OCI-LY3 (cell line): ENCODE data around the gene FOSL2.

Source experiments
- H2AFZ ChIP-seq: fragments of 200-600, 300-600 bp; shearing (Covaris generic); 2 replicates; pipeline ENCODE4 v1.6.0; 2014; ENCODE audit warnings: antibody characterized with exemption, low read depth, low read length
- H3K27ac ChIP-seq: fragments of 200-600, 300-600 bp; sonication (generic); 2 replicates; pipeline ENCODE4 v1.5.1; 2014; ENCODE audit warnings: mild to moderate bottlenecking, low read length, moderate library complexity, mixed read lengths
- H3K27me3 ChIP-seq: fragments of 200-600, 300-600 bp; sonication (generic); 2 replicates; pipeline ENCODE4 v1.6.1; 2014; ENCODE audit warnings: low read depth, low read length, mixed read lengths
- H3K36me3 ChIP-seq: fragments of 200-600, 300-600 bp; sonication (generic); replicated peaks from 2 replicates; pipeline ENCODE3; 2014; ENCODE audit warnings: low read depth, low read length, mixed read lengths
- H3K4me1 ChIP-seq: fragments of 300-600, 200-600 bp; sonication (generic); 2 replicates; pipeline ENCODE4 v1.6.1; 2014; ENCODE audit warnings: low read length, mixed read lengths
- H3K4me2 ChIP-seq: fragments of 200-600, 300-600 bp; sonication (generic); 2 replicates; pipeline ENCODE4 v1.6.1; 2014; ENCODE audit warnings: low read length, mixed read lengths
- H3K4me3 ChIP-seq: fragments of 300-600, 200-600 bp; sonication (generic); 2 replicates; pipeline ENCODE4 v1.5.1; 2014; ENCODE audit warnings: antibody characterized with exemption, mild to moderate bottlenecking, low read length, moderate library complexity
- H3K79me2 ChIP-seq: fragments of 300-600, 200-600 bp; shearing (Covaris generic); 2 replicates; pipeline ENCODE4 v1.6.1; 2014; ENCODE audit warnings: mild to moderate bottlenecking, low read length, mixed read lengths
- H3K9ac ChIP-seq: fragments of 300-600, 200-600 bp; shearing (Covaris generic); 2 replicates; pipeline ENCODE4 v1.6.0; 2014; ENCODE audit warnings: mild to moderate bottlenecking, low read length, moderate library complexity
- H3K9me3 ChIP-seq: fragments of 200-600, 300-600 bp; shearing (Covaris generic); 2 replicates; pipeline ENCODE4 v1.6.1; 2014; ENCODE audit warnings: low read length, mixed read lengths; ENCODE audit not compliant: insufficient read depth
- H4K20me1 ChIP-seq: fragments of 200-600, 300-600 bp; sonication (generic); 2 replicates; pipeline ENCODE4 v1.6.1; 2016; ENCODE audit warnings: low read length, mixed read lengths; ENCODE audit not compliant: insufficient read depth
- EZH2phosphoT487 ChIP-seq: fragments of 200-600 bp; shearing (Covaris generic); IDR thresholded peaks from 2 replicates; pipeline ENCODE4 v1.6.1; 2018; ENCODE audit warnings: antibody characterized with exemption, mixed run types, low read depth
- TF ChIP-seq, protein P1 (sequence below): fragments of 200-600, 300-600 bp; sonication (generic); IDR thresholded peaks from 2 replicates; pipeline ENCODE4 v1.5.1; 2014; ENCODE audit warnings: antibody characterized with exemption, low read length, low read depth

Gene FOSL2

DNA sequence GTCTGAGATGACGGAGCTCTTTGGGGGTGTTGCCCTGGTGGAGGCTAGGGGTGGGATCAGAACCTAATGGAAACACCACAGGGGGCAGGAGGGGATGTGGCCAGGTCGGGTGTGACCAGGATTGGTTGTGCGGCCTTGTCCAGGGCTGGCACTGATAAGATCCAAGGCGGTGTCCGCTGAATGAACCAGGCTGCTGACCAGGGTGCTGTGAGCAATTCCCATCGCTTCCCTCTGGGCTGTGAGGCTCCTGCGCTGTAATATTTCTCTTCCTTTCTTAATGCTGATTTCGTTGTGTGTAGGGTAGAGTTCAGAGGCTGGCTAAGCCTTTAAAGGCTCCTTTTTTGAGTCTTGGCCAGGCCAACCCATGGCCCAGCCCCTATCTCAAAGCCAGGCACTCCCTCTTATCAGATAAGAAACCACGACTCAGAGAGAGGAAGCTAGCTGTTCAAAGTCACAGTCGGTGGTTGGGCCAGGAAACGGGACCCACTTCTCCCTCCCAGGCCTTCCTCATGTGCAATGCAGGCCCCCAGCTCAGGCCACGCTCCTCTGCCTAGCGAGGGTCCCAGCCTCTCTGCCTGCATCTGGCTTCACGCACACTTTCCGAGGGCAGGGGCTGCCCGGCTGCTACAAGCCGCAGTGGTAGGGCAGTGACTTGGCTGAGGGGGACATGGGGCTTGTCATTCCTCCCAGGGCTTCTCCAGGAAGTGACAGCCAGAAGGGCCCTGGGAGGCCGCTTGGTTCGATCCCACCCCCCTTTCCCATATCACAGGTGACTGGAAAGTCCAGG lies 26.0 kb upstream of the FOSL2 start:
- no peak overlapping the region for H2AFZ ChIP-seq
- no peak for TF ChIP-seq EZH2phosphoT487
- TF ChIP-seq, protein P1, sequence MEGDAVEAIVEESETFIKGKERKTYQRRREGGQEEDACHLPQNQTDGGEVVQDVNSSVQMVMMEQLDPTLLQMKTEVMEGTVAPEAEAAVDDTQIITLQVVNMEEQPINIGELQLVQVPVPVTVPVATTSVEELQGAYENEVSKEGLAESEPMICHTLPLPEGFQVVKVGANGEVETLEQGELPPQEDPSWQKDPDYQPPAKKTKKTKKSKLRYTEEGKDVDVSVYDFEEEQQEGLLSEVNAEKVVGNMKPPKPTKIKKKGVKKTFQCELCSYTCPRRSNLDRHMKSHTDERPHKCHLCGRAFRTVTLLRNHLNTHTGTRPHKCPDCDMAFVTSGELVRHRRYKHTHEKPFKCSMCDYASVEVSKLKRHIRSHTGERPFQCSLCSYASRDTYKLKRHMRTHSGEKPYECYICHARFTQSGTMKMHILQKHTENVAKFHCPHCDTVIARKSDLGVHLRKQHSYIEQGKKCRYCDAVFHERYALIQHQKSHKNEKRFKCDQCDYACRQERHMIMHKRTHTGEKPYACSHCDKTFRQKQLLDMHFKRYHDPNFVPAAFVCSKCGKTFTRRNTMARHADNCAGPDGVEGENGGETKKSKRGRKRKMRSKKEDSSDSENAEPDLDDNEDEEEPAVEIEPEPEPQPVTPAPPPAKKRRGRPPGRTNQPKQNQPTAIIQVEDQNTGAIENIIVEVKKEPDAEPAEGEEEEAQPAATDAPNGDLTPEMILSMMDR: no peak
- H3K36me3 ChIP-seq: no peaks in the 10 kb centered on the region
- H3K27ac ChIP-seq: no peak overlapping the region
- no peak overlapping the region for H3K4me3 ChIP-seq
- H3K9me3 ChIP-seq: no peaks in the 10 kb centered on the region
- no peaks in the 10 kb centered on the region for H4K20me1 ChIP-seq
- peaks cover 16% of the 10 kb centered on the region for H3K4me1 ChIP-seq
- H3K79me2 ChIP-seq: no peaks in the 10 kb centered on the region
- peaks cover 17% of the 10 kb centered on the region; the same call in 1 of the 2 replicates for H3K27me3 ChIP-seq
- H3K9ac ChIP-seq: no peak overlapping the region
- no peak overlapping the region for H3K4me2 ChIP-seq

DNA sequence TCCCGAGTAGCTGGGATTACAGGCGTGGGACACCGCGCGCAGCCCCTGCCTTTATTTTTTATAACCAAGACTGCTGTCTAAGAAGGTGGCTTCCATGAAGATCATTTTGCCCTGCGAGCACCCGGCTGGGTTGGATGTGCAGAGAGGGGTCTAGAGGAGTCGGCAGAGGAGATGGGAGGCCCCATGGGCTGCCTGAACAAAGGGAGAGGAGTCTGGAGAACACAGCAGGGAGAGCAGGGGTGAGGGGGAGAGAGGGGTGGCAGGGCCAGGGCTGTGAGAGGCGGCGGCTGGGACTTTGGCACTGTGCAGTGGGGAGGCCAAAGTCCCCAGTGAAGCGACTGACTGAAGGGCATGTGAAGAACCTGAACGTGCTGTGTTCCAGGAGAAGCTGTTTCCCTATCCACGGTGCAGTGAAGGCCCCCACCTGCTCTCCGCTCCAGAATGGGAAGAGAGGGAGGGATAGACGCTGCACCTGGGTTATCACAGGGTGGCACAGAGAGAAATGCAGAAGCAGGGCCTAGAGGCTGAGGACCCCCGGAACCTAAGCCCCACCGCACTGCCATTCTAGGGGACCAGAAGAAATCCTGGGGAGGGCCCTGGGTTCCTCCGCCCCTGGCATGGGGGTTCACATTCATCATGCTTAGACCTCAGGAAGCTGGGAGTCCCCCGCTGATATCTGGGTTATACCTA lies 24.8 kb upstream of the FOSL2 start:
- Histone ChIP-seq H2AFZ (no peak overlapping the region), H3K4me2 (no peak overlapping the region), H3K9me3 (no peaks in the 10 kb centered on the region), H3K79me2 (no peaks in the 10 kb centered on the region), H3K27ac (no peak overlapping the region), H4K20me1 (no peaks in the 10 kb centered on the region), H3K36me3 (no peaks in the 10 kb centered on the region), H3K9ac (no peak overlapping the region), H3K4me1 (peaks cover 16% of the 10 kb centered on the region), H3K27me3 (peaks cover 17% of the 10 kb centered on the region), H3K4me3 (no peak overlapping the region)
- TF ChIP-seq, protein P1: no peak
- TF ChIP-seq EZH2phosphoT487: no peak

DNA sequence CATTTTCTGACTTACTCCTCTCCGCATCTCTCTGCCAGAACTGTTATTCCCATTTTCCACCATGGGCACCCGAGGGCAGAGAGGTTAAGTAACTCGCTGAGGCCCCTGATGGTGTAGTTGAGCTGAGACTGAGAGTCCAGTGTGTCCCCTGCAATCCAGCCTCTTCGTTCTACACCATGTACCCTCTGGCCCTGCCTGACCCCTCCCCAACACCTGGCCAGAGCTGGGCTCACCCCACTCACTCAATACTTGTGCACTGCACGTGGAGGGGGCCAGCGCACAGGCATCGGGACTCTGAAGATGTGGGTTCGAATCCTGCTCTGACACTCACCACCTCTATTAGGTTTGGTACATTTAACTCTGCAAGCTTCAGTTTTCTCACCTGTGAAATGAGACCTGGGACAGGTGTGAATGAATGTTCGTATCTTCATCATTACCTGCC lies 24.3 kb upstream of the FOSL2 start:
- H2AFZ ChIP-seq: no peak overlapping the region
- no peak overlapping the region for H3K4me3 ChIP-seq
- no peak overlapping the region for H3K9ac ChIP-seq
- H3K27me3 ChIP-seq: peaks cover 21% of the 10 kb centered on the region
- H3K27ac ChIP-seq: no peak overlapping the region
- H4K20me1 ChIP-seq: no peaks in the 10 kb centered on the region
- no peak overlapping the region for H3K4me2 ChIP-seq
- H3K4me1 ChIP-seq: peaks cover 16% of the 10 kb centered on the region
- H3K36me3 ChIP-seq: no peaks in the 10 kb centered on the region
- H3K79me2 ChIP-seq: no peaks in the 10 kb centered on the region
- TF ChIP-seq EZH2phosphoT487: no peak
- TF ChIP-seq, protein P1: no peak
- H3K9me3 ChIP-seq: no peaks in the 10 kb centered on the region

DNA sequence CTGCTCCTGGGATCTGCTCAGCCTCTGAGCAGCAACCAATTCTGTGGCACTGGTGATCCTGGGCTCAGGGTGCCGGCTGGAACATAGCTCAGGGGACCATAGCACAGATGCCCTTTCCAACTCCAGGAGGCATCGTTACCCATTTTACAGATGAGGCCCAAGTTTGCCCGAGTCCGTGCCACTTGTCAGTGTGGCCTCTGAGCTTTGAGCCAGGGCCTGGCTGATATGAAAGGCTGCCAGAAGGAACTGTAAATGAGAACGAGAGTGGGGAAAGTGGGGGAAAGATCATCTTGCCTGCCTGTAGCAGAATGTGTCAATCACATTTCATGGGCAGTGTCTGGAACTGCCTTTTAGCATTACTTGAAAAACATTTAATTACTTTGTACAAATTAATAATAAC lies 23.3 kb upstream of the FOSL2 start:
- H3K4me2 ChIP-seq: no peak overlapping the region

More for the DNA sequence above, 23.3 kb upstream of the FOSL2 start:
- H3K36me3 ChIP-seq: no peaks in the 10 kb centered on the region
- no peak for TF ChIP-seq EZH2phosphoT487
- TF ChIP-seq, protein P1: no peak
- no peaks in the 10 kb centered on the region for H3K9me3 ChIP-seq
- H4K20me1 ChIP-seq: no peaks in the 10 kb centered on the region
- peaks cover 25% of the 10 kb centered on the region for H3K27me3 ChIP-seq
- peaks cover 16% of the 10 kb centered on the region for H3K4me1 ChIP-seq
- H3K27ac ChIP-seq: no peak overlapping the region
- H3K9ac ChIP-seq: no peak overlapping the region
- no peaks in the 10 kb centered on the region for H3K79me2 ChIP-seq
- H2AFZ ChIP-seq: no peak overlapping the region
- H3K4me3 ChIP-seq: no peak overlapping the region
